GM19023 (cell line): ENCODE measurements around the gene CACNA2D4.

Experiments
- ATAC-seq: cut with Tn5 transposase; IDR thresholded peaks from one replicate; pipeline ENCODE4 v1.9.1; 2021; ENCODE audit warnings: mild to moderate bottlenecking, moderate library complexity; ENCODE audit not compliant: unreplicated experiment

Gene CACNA2D4

DNA sequence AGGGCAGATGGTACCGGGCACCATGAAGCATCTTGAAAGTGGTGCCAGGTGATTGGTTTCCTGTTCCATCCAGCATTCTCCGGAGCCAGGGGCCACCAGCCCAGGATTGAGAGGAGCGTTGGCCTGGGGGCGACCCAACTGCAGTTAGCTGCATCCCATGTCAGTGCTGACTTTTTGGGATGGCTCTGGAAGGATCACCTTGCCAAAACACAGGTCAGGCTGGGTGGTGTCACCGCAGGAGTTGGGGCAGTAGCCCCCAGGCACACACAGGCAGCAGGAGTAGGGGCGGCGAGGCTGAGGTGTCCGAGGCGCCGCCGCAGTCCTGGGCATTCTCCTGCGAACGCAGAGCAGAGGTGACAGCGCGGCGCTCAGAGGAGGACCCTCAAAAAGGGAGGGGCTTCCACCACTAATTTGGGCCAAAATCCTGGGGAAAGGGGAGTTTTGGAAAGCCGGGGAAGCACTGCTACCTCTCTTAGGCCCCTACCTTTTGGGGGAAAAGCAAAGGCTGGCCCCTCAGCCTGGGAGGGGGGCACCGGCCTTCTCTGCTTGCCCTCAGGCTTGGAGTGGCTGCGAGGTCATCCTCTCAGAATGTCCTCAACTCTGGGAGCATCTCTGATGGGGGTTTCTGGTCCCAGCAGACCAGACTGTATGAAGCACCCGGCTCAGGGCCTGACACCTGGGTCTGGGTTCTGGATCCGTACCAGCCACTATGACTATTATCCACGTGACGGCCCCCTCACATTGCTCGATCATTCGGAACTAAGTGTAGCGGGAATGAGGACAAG is 124.8 kb downstream of the CACNA2D4 start:
- no peak for ATAC-seq

DNA sequence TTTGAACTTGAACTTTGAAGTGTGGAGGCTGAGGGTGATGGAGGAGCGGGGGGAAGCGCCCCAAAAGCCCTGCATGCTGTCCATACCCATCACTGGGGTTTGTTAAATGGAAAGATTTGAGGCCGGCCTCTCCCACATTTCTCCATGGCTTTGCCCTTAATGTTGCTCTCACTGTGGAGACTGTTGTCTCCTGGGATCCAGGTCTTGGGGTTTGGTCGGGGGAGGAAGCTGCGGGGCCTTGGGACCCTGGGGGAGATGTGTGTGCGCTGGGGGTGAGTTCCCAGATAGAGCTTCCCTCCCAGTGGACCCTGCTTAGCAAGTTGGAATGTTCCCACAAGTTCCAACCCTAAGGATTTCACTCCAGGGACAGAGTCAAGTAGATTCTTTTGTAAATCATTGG is 126.0 kb downstream of the CACNA2D4 start:
- ATAC-seq = no peak

DNA sequence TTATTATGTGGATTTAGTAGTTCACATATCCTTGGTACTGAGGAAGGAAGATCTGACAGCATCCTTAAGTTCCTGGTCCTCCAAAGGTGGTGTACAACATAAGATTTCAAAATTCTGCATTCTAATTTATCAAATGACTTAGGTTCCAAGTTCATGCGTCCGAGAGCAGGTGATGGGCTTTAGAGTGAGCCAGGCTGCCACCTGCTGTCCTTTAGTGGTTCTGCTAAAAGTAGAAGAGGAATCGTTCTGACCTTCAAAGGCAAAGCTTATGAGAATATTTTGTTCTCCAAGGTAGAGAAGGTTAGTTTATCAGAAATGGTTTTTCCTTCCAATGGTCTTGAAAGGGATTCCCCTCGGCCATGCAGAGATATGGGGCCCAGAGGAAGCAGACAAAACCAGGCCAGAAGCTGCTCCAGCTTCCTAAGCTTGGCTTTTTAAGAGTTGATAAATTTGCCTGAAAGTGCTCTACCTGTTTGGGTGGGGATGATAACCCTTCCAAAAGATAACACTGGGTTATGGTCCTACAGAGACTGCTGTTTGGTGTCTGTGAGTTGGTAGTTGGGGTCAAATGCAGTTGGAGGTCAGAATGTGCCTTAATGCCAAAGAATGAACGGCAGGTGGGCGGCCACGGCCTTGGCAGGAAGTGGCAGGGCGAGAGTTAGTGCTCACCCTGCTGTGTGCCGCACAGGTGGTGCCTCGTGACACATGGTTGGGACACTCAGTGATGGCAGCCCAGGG is 127.2 kb downstream of the CACNA2D4 start:
- no peak for ATAC-seq

DNA sequence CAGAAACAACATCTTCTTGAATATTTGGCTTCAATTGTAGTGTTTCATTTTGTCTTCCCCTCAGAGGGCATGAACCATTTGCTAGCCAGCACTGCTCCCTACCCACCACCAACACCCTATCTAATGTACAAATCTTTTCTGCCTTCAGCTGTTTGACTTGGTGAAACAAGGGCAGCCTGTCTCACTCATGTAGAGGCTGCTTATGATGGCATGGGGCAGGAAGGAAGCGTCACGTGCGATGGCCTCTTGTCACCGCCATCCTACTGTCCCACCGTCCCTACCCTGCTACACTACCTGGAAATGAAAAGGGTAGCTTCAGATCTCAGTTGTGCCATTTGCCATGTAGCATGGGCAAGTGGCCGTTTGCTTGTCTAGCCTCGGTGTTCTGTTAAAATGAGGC is 128.0 kb downstream of the CACNA2D4 start:
- ATAC-seq = no peak

DNA sequence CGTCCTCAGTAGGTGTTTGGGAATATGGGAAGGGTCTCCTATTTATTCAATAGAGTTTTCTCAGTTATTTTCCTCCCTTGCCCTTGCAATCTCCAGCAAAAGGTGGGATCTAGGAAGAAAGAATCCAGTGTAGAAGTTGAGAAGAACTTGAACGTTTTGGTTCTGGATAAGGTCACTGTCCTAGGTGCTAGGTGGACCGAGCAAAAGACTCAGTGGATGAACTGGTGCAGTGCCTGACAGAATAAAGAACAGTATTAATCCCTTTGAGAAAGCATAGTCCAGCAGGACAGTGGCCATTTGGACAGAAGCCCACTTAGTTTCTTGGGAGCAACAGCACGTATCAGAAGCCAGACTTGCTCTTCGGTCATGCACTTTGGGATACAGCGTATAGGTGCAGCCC is 130.7 kb downstream of the CACNA2D4 start:
- no peak for ATAC-seq

DNA sequence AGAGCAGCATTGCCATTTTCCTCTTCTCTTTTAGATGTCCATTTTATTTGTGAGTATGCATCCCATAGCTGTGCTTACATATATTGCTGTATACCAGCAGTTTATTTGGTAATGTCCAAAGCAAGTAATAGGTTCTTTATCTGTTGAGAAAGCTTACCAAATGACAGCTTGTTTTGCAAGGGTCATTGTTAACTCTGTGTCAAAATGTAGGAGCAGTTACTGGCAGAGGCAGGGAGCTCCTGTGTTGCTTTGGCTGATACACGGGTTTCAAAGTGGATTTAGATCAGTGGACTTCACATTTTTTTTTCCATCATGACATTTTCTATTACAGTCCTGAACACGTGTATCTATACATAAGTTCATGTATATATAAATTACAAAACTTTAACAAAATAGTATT is 136.2 kb downstream of the CACNA2D4 start:
- ATAC-seq = no peak

DNA sequence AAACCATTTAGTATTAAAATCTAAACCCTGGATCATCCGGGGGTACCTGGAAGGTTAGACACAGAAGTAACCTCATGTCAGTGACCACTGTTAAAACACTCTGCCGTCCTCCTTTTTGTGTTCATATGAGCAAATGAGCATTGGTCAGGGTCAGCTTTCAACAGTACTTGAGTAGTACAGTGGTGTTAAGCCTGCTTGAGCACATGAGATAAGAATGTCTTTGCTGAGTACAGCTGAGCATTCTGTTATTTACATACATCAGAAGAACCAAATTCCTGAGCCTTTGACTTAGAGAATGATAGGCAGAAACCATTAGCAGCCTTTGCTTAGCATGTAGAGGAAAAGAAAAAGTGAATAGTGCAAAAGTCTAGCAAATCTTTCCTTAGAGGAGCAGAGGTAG is 136.7 kb downstream of the CACNA2D4 start:
- no peak for ATAC-seq

DNA sequence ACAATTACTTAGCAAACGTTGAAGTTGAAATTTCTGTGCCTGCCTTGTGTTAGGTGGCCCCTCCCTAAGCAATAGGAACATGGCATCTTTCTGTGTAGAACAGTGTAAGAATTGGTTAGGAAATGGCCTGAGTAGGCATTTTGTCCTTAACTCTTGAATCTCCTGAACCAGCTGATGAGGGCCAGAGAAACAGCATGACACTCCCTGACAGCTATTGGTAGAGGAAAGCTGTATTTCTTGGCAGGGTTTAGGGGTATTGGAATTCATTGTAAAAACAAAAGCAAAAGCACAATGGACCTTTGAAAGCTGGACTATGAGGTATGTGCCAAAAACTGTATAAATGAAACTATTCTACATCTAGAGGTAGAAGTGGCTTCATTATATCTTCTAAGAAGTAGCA is 138.7 kb downstream of the CACNA2D4 start:
- ATAC-seq = no peak

DNA sequence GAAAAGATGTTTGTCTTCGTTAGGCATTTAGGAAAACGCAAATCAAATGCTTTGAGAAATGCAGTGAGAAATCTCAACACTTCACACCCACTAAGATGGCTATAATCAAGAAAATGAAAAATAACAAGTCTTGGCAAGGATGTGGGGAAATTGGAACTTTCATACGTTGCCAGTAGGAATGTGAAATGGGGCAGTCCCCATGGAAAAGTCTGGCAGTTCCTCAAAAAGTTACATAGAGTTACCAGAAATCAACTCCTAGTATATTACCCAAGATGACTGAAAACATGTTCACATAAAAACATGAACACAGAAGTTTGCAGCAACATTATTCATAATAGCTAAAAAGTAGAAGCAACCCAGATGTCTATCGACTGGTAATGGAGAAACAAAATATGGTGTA is 139.5 kb downstream of the CACNA2D4 start:
- no peak for ATAC-seq

DNA sequence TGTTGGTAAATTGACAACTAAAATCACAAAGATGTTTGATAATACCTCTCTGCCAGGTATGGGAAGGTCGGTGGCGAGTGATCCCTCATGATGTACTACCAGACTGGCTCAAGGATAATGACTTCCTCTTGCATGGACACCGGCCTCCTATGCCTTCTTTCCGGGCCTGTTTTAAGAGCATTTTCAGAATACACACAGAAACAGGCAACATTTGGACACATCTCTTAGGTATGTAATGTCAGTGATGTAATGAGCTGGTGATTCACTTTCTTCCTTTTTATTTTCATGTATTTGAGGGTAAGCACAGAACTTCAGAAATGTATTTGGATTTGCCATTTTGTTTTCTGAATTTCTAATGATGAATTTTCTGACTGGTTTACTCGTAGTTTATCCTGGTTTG is 140.7 kb downstream of the CACNA2D4 start:
- ATAC-seq = no peak

DNA sequence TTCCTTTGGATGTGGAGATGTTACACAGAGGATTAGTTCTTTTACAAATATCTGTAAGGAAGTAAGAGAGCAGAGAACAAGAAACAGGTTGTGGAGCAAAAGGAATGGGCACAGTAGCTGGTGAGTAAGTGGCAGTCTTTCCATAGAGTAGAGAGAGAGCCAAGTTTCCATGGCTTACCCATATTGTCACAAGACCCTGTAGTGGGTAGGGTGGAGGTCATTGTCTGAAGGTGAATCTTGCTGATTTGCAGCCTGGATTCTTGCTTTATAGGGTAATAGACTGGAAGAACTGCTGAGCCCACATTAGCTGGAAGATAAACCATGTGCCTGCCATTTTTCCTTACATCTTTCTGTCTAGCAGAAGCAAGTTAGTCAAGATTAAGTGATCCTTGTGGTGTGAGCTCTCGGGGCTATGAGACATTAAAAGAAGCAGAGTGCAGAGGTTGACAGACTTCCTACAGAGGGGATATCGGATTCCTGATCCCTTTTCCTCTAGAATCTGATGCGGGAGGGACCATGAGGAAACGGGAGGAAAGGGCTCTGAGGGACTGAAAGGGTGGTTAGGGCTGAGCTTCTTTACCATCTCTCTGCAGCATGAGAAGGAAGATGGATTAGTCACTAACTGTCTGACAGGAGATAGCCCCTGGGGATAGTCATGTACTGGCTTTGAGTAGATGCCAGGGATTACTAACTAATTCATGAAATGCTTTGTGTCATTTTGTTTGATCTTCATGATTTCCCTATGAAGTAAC is 142.1 kb downstream of the CACNA2D4 start:
- ATAC-seq = no peak

DNA sequence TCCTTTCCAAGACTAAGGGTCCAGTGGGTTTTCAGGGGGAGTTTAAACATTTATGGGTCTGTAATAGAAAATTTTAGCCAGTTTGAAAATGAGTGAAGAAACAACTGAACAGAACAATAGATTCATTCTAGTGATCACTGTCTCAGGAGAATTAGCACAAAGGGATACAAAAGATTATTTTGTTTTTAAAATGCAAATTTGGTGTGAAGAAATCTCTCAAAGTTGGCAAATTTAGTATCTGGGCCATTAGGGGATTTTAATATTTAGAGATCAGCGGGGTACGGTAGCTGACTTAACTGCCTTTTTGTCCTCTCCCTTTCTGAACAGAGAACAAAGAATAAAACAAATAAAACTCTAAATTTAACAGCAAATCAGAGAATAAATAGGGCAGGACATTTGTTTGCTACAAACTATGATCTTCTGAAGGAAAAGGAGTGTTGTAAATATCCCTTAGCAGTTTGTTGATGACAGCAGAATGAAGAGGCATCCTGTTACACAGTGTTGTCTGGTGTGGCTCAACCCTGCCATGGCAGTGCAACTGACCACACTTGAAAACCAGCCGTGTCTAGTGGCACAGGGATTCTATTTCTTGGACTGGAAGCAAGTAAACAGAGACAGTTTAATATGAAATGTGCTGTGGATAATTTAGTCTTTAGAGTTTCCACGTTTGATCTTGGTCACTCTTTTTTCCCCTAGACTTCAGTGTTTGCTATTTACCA is 144.4 kb downstream of the CACNA2D4 start:
- no peak for ATAC-seq

DNA sequence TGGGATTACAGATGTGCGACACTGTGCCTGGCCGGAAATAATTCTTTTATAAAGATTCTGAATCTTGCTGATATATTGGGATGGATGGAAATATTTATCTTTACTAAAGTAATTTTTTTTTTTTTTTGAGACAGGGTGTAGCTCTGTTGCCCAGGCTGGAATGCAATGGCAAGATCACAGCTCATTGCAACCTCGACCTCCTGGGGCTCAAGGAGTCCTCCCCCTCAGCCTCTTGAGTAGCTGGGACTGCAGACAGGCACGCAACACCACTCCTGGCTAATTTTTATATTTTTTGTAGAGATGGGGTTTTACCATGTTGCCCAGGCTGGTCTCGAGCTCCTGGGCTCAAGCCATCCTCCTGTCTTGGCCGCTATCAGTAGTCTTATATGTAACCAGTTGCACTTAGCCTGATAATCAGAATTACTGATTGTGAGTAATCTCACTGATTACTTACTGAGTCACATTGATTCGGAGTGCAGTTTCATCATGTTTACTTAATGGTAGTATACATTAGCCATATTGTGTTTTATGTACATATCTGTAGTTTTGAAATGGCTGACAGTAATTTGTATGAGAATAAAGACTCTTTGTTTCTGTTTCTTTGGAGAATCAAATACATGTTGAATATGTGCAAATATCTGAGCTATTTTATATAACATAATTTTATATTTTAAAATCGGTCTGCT is 148.5 kb downstream of the CACNA2D4 start:
- no peak for ATAC-seq

DNA sequence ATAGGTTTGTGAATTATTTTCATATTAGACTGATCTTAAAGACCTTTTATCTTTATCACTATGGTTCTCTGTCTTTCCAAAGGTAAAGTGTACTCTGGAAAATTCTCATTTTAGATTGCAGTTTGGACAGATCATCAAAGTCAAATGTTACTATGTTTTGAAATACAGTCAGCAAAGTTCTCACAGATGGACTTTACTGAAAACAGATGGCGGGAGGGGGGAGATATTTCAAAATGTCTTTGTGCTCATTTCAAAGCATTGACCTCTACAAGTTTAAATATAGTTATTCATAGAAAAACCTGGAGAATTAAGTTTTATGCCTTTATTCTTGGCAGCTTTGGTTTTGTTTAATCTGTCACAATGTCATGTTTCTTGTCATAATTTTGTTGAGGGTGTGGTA is 149.8 kb downstream of the CACNA2D4 start:
- ATAC-seq = no peak

DNA sequence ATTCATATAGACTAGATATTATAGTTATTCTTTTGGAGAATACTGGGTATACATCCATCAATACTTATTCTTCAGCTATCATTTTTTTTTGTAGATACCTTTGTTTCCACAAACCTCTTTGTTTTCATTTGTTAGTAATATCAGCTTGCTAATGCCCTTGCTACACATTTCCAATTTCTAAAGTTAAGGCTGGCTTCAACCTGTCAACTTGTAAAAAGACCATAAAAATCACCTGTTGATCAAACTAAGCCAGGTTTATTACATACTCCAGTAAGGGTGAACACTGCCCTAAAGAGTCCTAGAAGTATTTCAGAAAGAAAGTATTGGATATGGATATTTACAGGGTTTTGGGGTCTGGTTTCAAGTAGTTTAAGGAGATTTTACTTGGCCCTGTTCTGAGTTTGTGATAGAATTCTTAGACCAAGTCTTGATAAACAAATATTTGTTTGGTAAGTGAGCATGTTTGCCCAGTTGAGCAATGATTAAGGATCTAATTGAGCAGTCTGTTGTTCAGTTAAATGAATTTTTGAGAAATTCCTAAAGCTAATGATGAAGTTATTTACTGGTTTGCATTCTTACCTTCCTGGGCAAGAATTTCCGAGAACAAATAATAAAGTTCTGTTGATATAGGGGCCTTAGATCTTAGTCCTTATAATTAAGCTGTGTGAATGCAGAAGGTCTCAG is 150.9 kb downstream of the CACNA2D4 start:
- no peak for ATAC-seq

DNA sequence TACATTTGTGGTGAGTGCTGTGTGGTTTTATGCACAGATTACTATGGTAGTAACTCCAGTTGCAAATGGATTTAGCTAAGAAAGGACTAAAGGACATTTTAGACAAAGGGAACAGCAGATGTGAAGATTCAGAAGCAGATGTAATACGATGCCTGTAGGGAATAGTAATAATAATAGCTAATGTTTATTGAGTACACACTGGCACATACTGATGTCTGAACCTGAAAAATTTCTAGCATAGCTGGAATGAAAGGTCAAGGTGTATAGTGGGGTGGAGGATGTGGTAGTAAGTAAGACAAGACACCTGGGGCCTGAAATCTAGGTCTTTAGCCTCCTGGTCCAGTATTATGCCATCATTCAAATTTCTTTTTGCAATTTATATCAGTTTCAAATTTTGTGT is 152.3 kb downstream of the CACNA2D4 start:
- ATAC-seq = no peak

DNA sequence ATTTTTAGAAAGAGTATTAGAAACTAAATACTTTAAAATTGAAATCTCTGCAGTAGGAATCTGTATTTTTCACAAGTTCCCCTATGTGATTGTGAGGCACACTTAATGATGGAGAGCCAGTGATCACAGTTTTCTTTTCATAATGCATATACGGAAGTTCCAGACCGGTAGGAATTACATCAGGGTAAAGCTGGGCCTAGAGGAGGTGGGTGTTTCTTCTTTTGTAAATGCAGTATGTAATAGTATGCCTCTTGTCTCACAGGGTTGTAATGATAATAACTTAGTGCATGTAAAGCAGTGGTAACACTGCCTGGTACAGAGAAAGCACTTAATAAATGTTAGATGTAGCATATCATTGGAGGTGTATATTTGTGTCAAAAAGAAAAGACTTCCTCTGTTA is 155.3 kb downstream of the CACNA2D4 start:
- no peak for ATAC-seq

DNA sequence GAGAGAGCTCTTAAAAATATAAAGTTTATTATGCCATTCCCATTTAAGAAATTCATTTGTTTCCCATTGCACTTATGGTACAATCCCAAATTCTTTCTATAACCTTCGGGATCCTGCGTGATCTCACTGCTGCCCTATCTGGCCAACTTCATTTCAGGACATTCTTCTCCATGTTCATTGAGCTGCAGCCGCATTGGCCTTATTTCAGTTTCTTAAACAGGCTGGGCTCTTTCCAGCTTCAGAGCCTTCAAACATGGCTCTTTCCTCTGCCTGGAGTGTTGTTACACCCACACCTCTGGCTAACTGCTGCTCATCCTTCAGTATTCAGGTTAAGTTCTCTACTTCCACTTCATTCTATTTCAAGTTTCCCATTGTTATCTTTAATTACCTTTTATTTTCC is 156.6 kb downstream of the CACNA2D4 start:
- ATAC-seq = no peak

DNA sequence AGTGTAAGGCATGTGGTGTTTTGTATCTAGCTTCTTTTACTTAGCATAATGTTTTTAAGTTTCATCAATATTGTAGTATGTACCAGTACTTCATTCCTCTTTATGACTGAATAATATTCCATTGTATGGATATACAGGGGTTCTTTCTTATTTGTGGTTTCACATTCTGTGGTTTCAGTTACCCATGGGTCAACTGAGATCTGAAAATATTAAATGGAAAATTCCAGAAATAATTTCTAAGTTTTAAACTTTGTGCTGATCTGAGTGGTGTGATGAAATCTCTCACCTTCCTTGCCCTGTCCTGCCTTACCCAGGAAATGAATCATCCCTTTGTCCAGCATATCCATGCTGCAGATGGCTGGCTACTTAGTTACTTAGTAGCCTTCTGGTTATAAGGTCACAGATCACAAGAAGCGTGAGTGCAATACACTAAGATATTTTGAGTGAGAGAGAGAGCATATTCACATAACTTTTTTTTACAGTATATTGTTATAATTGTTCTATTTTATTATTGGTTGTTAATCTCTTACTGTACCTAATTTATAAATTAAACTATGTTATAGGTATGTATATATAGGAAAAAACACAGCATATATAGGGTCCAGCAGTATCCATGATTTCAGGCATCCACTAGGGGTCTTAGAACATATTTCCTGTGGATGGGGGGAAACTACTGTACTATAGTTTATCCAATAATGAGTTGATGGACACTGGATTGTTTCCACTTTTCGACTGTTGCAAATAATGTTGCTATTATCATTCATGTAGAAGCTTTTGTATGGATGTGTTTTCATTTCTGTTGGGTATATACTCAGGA is 157.7 kb downstream of the CACNA2D4 start:
- ATAC-seq = no peak
